HG03521 (cell line): Measurements from ENCODE around the gene SLAMF9.
A peak's percentile ranks its signal among the peaks of the same experiment; 100 is the strongest.

Experiments
- ATAC-seq: cut with Tn5 transposase; IDR thresholded peaks from one replicate; pipeline ENCODE4 v1.9.1; 2021; ENCODE audit warnings: mild to moderate bottlenecking, moderate library complexity; ENCODE audit not compliant: unreplicated experiment

SLAMF9 gene

GRCh38 chr1:159922511-159923202 lies 31.4 kb downstream of the SLAMF9 start:
- no peak for ATAC-seq

GRCh38 chr1:159921700-159922504 lies 32.1 kb downstream of the SLAMF9 start:
- no peak for ATAC-seq

GRCh38 chr1:159921251-159921650 lies 32.8 kb downstream of the SLAMF9 start:
- peak; percentile 14 for ATAC-seq

GRCh38 chr1:159920651-159921050 lies 33.4 kb downstream of the SLAMF9 start:
- no peak for ATAC-seq

- no peak for ATAC-seq
Measured at GRCh38 chr1:159920202-159920601, 33.8 kb downstream of the SLAMF9 start.

GRCh38 chr1:159919236-159919865 lies 34.7 kb downstream of the SLAMF9 start:
- no peak for ATAC-seq

GRCh38 chr1:159918352-159919200 lies 35.5 kb downstream of the SLAMF9 start:
- no peak for ATAC-seq

GRCh38 chr1:159917533-159918351 lies 36.3 kb downstream of the SLAMF9 start:
- ATAC-seq, result no peak

GRCh38 chr1:159916242-159917051 lies 37.6 kb downstream of the SLAMF9 start:
- ATAC-seq, result no peak

GRCh38 chr1:159915571-159916241 lies 38.3 kb downstream of the SLAMF9 start:
- ATAC-seq, result no peak

GRCh38 chr1:159914252-159915018 lies 39.6 kb downstream of the SLAMF9 start:
- no peak for ATAC-seq

- no peak for ATAC-seq
Measured at GRCh38 chr1:159913451-159914192, 40.4 kb downstream of the SLAMF9 start.

GRCh38 chr1:159911326-159912070 lies 42.5 kb downstream of the SLAMF9 start:
- no peak for ATAC-seq

- no peak for ATAC-seq
Measured at GRCh38 chr1:159908031-159908940, 45.8 kb downstream of the SLAMF9 start.

GRCh38 chr1:159906960-159907359 lies 47.1 kb downstream of the SLAMF9 start:
- ATAC-seq, result no peak
